ENCODE measurements around the gene BEGAIN. TPM values are rescaled to one million over a fixed set of nuclear protein-coding genes. Genes with fewer than 3 reads are reported as not detected.

BEGAIN gene
- total and polyA plus RNA-seq, 7 donors, result 0.36 to 1.4 (median 0.60) TPM

GRCh38 chr14:100544506-100545141 lies 42.6 kb downstream of the BEGAIN start:
- Histone ChIP-seq H3K4me3 (no peak overlapping the region), H3K27me3 (peaks cover 0 to 19% (median 10%) of the 10 kb centered on the region in 3 donors), H3K36me3 (no peaks in the 10 kb centered on the region), H3K27ac (no peak overlapping the region), H3K4me1 (peaks cover 0 to 14% (median 9%) of the 10 kb centered on the region in 4 donors), H3K9me3 (no peaks in the 10 kb centered on the region)
- DNase-seq, result no peak
- TF ChIP-seq CTCF (IDR thresholded peaks at IDR 0.05) (no peak), POLR2A (IDR thresholded peaks at IDR 0.05) (no peak), EP300 (IDR thresholded peaks at IDR 0.05) (no peak), POLR2AphosphoS5 (IDR thresholded peaks at IDR 0.05) (no peak)
- intact Hi-C loops (cut with DNase I), result loop anchor here (5.0 kb wide), 1 partner anchor 118 kb away; no protein-coding TSS in a partner anchor
- 43 to 78% methylated on average over 15 of the region's 15 CpGs for WGBS, 2 donors

GRCh38 chr14:100543471-100544455 lies 43.5 kb downstream of the BEGAIN start:
- Histone ChIP-seq H3K27me3 (peaks cover 0 to 13% (median 2%) of the 10 kb centered on the region in 3 donors), H3K36me3 (no peaks in the 10 kb centered on the region), H3K27ac (no peak overlapping the region), H3K4me1 (peaks cover 0 to 14% (median 9%) of the 10 kb centered on the region in 4 donors), H3K4me3 (no peak overlapping the region), H3K9me3 (no peaks in the 10 kb centered on the region)
- intact Hi-C loops (cut with DNase I), result no loop called here
- TF ChIP-seq CTCF (IDR thresholded peaks at IDR 0.05) (no peak), POLR2AphosphoS5 (IDR thresholded peaks at IDR 0.05) (no peak), POLR2A (IDR thresholded peaks at IDR 0.05) (no peak)
- 91 to 93% methylated on average over 19 of the region's 19 CpGs for WGBS, 2 donors
- no peak for DNase-seq

GRCh38 chr14:100542619-100543205 lies 44.5 kb downstream of the BEGAIN start:
- Histone ChIP-seq H3K4me3 (no peak overlapping the region), H3K27me3 (peaks cover 0 to 6% (median 0%) of the 10 kb centered on the region in 3 donors), H3K9me3 (no peaks in the 10 kb centered on the region), H3K4me1 (peaks cover 0 to 14% (median 8%) of the 10 kb centered on the region in 4 donors), H3K27ac (no peak overlapping the region), H3K36me3 (no peaks in the 10 kb centered on the region)
- intact Hi-C loops (cut with DNase I), result no loop called here
- TF ChIP-seq POLR2AphosphoS5 (IDR thresholded peaks at IDR 0.05) (no peak), POLR2A (IDR thresholded peaks at IDR 0.05) (no peak), EP300 (IDR thresholded peaks at IDR 0.05) (no peak), CTCF (IDR thresholded peaks at IDR 0.05) (no peak)
- DNase-seq, result peak; percentile 51
- 90 to 91% methylated on average over 12 of the region's 12 CpGs for WGBS, 2 donors

- DNase-seq, result peak; percentile 62
- no peaks in the 10 kb centered on the region for H3K9me3 ChIP-seq
- TF ChIP-seq POLR2AphosphoS5 (IDR thresholded peaks at IDR 0.05), result no peak
- no peak for TF ChIP-seq POLR2A (IDR thresholded peaks at IDR 0.05)
- no peak for TF ChIP-seq EP300 (IDR thresholded peaks at IDR 0.05)
- TF ChIP-seq CTCF (IDR thresholded peaks at IDR 0.05), result no peak
- 92 to 94% methylated on average over 24 of the region's 24 CpGs for WGBS, 2 donors
- H3K36me3 ChIP-seq, result no peaks in the 10 kb centered on the region
- H3K27ac ChIP-seq, result no peak overlapping the region
- H3K4me1 ChIP-seq, result peaks cover 0 to 11% (median 4%) of the 10 kb centered on the region in 4 donors
- H3K27me3 ChIP-seq, result peaks cover 0 to 3% (median 0%) of the 10 kb centered on the region in 3 donors
- H3K4me3 ChIP-seq, result no peak overlapping the region
- intact Hi-C loops (cut with DNase I), result no loop called here
Measured at GRCh38 chr14:100541621-100542560, 45.3 kb downstream of the BEGAIN start.
